K562 (cell line): Measurements from ENCODE around the gene MATN1. TPM values are rescaled to one million over a fixed set of nuclear protein-coding genes. Genes with fewer than 3 reads are reported as not detected.

Experiments used
- ATAC-seq: fragments of 200-7000 bp; cut with Tn5 transposase; 3 replicates; pipeline ENCODE4 v1.9.1; 2020; ENCODE audit warnings: moderate library complexity
- BruUV-seq: library from RNA; stranded (reverse); fragments of 400-500 nt; replicated peaks from 2 replicates; lab custom pipeline; 2021; lab: Mats Ljungman, UMichigan
- CTCF ChIA-PET: fragments of 300-600 bp; formaldehyde crosslinking; extraction: SDS; loops from one replicate; lab custom pipeline; 2021; ENCODE audit warnings: low intra/inter-chr PET ratio; lab: Yijun Ruan, JAX
- POLR2A ChIA-PET: fragments of 300-600, 350-650 bp; sonication (Branson Sonifier 250); formaldehyde crosslinking; extraction: SDS; loops from one replicate; lab custom pipeline; 2021; ENCODE audit warnings: antibody characterized with exemption, inconsistent platforms; lab: Yijun Ruan, JAX
- DNase-seq, 4 experiments: peaks; one replicate each; pipeline versions ENCODE4 v3.0.0 to v3.0.0-alpha.2; 2011 to 2018; ENCODE audit warnings: low spot score in 3 of 4, mixed read lengths in 3 of 4; ENCODE audit errors: extremely low read depth in 1 of 4
- FAIRE-seq: peaks from 2 replicates; lab custom pipeline; 2011; peaks lifted over from hg19 to GRCh38; lab: Jason Lieb, UNC
- H2AFZ ChIP-seq: 2 replicates; pipeline ENCODE4 v1.6.0; 2011; ENCODE audit warnings: low read depth, low read length, control low read depth, inconsistent platforms
- H3K27ac ChIP-seq: fragments of 200-600 bp; 3 replicates; pipeline ENCODE4 v1.8.0; 2011; ENCODE audit warnings: low read depth, mild to moderate bottlenecking, control low read depth, inconsistent platforms, low read length, moderate library complexity, mixed read lengths; ENCODE audit errors: extremely low read depth
- H3K27me3 ChIP-seq, 2 experiments: fragments of 300-600 bp in 1 of 2; 2 replicates in 1 of 2; 3 replicates in 1 of 2; pipeline versions ENCODE4 v1.6.0 to v1.8.0; 2011; ENCODE audit warnings: inconsistent platforms in 2 of 2, low read length in 2 of 2, mild to moderate bottlenecking in 1 of 2, mixed read lengths in 1 of 2, moderate library complexity in 1 of 2; ENCODE audit not compliant: control insufficient read depth in 2 of 2, insufficient read depth in 2 of 2
- H3K36me3 ChIP-seq: fragments of 300-600 bp; 3 replicates; pipeline ENCODE4 v1.8.0; 2011; ENCODE audit warnings: mild to moderate bottlenecking, low read length, inconsistent platforms; ENCODE audit not compliant: control insufficient read depth, insufficient read depth
- H3K4me1 ChIP-seq, 2 experiments: fragments of 200-600 bp in 1 of 2; replicated peaks in 1 of 2; 2 replicates in 1 of 2; 3 replicates in 1 of 2; pipeline versions ENCODE4 v1.5.1 to v1.8.0; 2011; ENCODE audit warnings: inconsistent platforms in 2 of 2, low read length in 2 of 2, mild to moderate bottlenecking in 1 of 2, mixed read lengths in 1 of 2, moderate library complexity in 1 of 2; ENCODE audit not compliant: control insufficient read depth in 2 of 2, insufficient read depth in 2 of 2
- H3K4me2 ChIP-seq: 2 replicates; pipeline ENCODE4 v1.6.1; 2011; ENCODE audit warnings: low read length, control low read depth, inconsistent platforms, mixed read lengths; ENCODE audit not compliant: insufficient read depth
- H3K4me3 ChIP-seq: fragments of 200-600 bp; sonication (generic), shearing (Covaris generic); 2 replicates; pipeline ENCODE4 v1.5.1; 2016; ENCODE audit warnings: control low read depth, inconsistent platforms
- H3K79me2 ChIP-seq: fragments of 200-600 bp; 3 replicates; pipeline ENCODE4 v1.8.0; 2011; ENCODE audit warnings: low read length, inconsistent platforms; ENCODE audit not compliant: control insufficient read depth, insufficient read depth
- H3K9ac ChIP-seq, 2 experiments: 2 replicates each; pipeline versions ENCODE4 v1.6.0 to v1.6.1; 2011; ENCODE audit warnings: low read depth in 2 of 2, low read length in 2 of 2, control low read depth in 1 of 2, inconsistent platforms in 1 of 2, mild to moderate bottlenecking in 1 of 2, mixed read lengths in 1 of 2; ENCODE audit not compliant: insufficient read depth in 1 of 2
- H3K9me1 ChIP-seq: one replicate; pipeline ENCODE4 v1.6.0; 2011; ENCODE audit warnings: inconsistent platforms, mild to moderate bottlenecking, low read length, moderate library complexity; ENCODE audit not compliant: control insufficient read depth, insufficient read depth
- H3K9me3 ChIP-seq: replicated peaks from 2 replicates; pipeline ENCODE4 v1.5.1; 2011; ENCODE audit warnings: low read depth, low read length, inconsistent platforms; ENCODE audit not compliant: control insufficient read depth, insufficient read depth
- H4K20me1 ChIP-seq: replicated peaks from 2 replicates; pipeline ENCODE4 v1.6.1; 2011; ENCODE audit warnings: low read length, inconsistent platforms, mixed read lengths; ENCODE audit not compliant: control insufficient read depth, insufficient read depth
- DPF2 ChIP-seq: fragments of 450-650 bp; IDR thresholded peaks from 2 replicates; pipeline ENCODE4 v1.6.1; 2016
- FIP1L1 ChIP-seq: fragments of 200-400 bp; formaldehyde crosslinking; IDR thresholded peaks from 2 replicates; pipeline ENCODE4 v1.6.1; 2018; ENCODE audit warnings: mild to moderate bottlenecking, low read depth, low read length; ENCODE audit not compliant: poor library complexity, severe bottlenecking
- HMG20A ChIP-seq: fragments of 450-650 bp; formaldehyde crosslinking; conservative IDR thresholded peaks from 2 replicates; pipeline ENCODE4 v1.4.0; 2020; ENCODE audit warnings: mild to moderate bottlenecking, mixed read lengths
- ZKSCAN1 ChIP-seq: fragments of 150-350 bp; IDR thresholded peaks from 2 replicates; pipeline ENCODE4 v1.6.1; 2016; ENCODE audit warnings: low read depth, low read length
- WGBS: fragments of 100-300 bp; shearing (Covaris generic); methylation state at CpG from one replicate; pipeline ENCODE4 v1.1.6; 2016; ENCODE audit warnings: low coverage, mixed read lengths; ENCODE audit not compliant: insufficient coverage; ENCODE audit errors: missing lambda C conversion rate; 5-methylcytosine and 5-hydroxymethylcytosine counted together
- in situ Hi-C: fragments of 300-500 bp; cut with MboI; formaldehyde crosslinking; loops from 4 replicates; pipeline ENCODE4 v1.15.0; 2018; ENCODE audit warnings: inconsistent platforms, mixed read lengths
- intact Hi-C: fragments of 100-400 bp; cut with micrococcal nuclease; formaldehyde crosslinking; loops from 2 replicates; pipeline ENCODE4 v1.14.2; 2022
- polyA plus RNA-seq, 8 experiments: library from polyadenylated mRNA; depleted of rRNA in 4 of 8; stranded (reverse) in 5 of 8; unstranded in 3 of 8; fragments of >200 nt; fragmentation: Nextera tagmentation in 2 of 8; fragmentation: Illumina TruSeq in 1 of 8; extraction: Ambion mirVana in 2 of 8; extraction: Trizol in 1 of 8; gene quantifications; 2 replicates each; pipeline versions ENCODE4 v1.2.1 to v1.2.3, GENCODE V29; 2011 to 2014; ENCODE audit warnings: inconsistent platforms in 1 of 8, missing spikeins in 1 of 8
- total RNA-seq, 7 experiments: library from RNA; depleted of rRNA in 6 of 7; stranded (reverse); fragments of >200 nt in 6 of 7; fragmentation: Illumina TruSeq in 2 of 7; extraction: Trizol in 2 of 7; gene quantifications; 2 replicates each; pipeline versions ENCODE4 v1.2.1 to v1.2.3, GENCODE V29; 2011 to 2021; ENCODE audit warnings: low replicate concordance in 1 of 7

Gene MATN1
- total and polyA plus RNA-seq, 9 of the 15 experiments (the other 6 are each of a cell fraction or from before 2014, with no cell fraction given) = 0.10 to 2.3 (median 1.2) TPM

GRCh38 chr1:30683699-30684098 is 39.7 kb downstream of the MATN1 start:
- WGBS = 2% methylated on average over 5 of the region's 5 CpGs
- Histone ChIP-seq H4K20me1 (0 out of 2 replicates have a peak, but pooled peaks cover 2% of the 10 kb centered on the region), H2AFZ (no peak overlapping the region), H3K9ac (no peak overlapping the region), H3K4me1 (peaks cover 0 to 8% of the 10 kb centered on the region in 2 experiments; a peak in 1 of 5 replicates), H3K4me3 (no peak overlapping the region), H3K79me2 (no peaks in the 10 kb centered on the region), H3K36me3 (no peaks in the 10 kb centered on the region), H3K4me2 (no peak overlapping the region), H3K27me3 (peaks cover 19 to 44% of the 10 kb centered on the region in 2 experiments; a peak in 4 of 5 replicates), H3K9me3 (no peaks in the 10 kb centered on the region), H3K27ac (no peak overlapping the region), H3K9me1 (no peaks in the 10 kb centered on the region)
- no TSS peak for BruUV-seq
- intact Hi-C loops = no loop called here
- ATAC-seq (no peak), DNase-seq (no peak), FAIRE-seq (no peak)
- ChIA-PET POLR2A (interaction anchor here (0.6 kb wide), 1 partner anchor 1862 kb away, joined by 3 read pairs; no protein-coding TSS in a partner anchor), CTCF (no interaction called here)
- TF ChIP-seq FIP1L1 = no peak
- TF ChIP-seq DPF2 = no peak
- in situ Hi-C loops = no loop called here

GRCh38 chr1:30682396-30683275 is 40.7 kb downstream of the MATN1 start:
- peaks cover 0 to 8% of the 10 kb centered on the region in 2 experiments; a peak in 1 of 5 replicates for H3K4me1 ChIP-seq
- BruUV-seq = no TSS peak
- in situ Hi-C loops (no loop called here), intact Hi-C loops (no loop called here)
- no peak overlapping the region for H3K9ac ChIP-seq
- no peaks in the 10 kb centered on the region for H3K79me2 ChIP-seq
- no peaks in the 10 kb centered on the region for H3K9me1 ChIP-seq
- H3K27me3 ChIP-seq = peaks cover 17 to 33% of the 10 kb centered on the region in 2 experiments; a peak in 4 of 5 replicates
- H3K9me3 ChIP-seq = no peaks in the 10 kb centered on the region
- H3K4me2 ChIP-seq = no peak overlapping the region
- ATAC-seq (no peak), FAIRE-seq (no peak), DNase-seq (no peak)
- POLR2A ChIA-PET = interaction anchor here (0.9 kb wide), 1 partner anchor 29 kb away, joined by 4 read pairs; no protein-coding TSS in a partner anchor
- WGBS = 2% methylated on average over 8 of the region's 8 CpGs
- H4K20me1 ChIP-seq = 0 out of 2 replicates have a peak, but pooled peaks cover under 1% of the 10 kb centered on the region
- no peak overlapping the region for H3K4me3 ChIP-seq
- TF ChIP-seq ZKSCAN1 (peak; percentile 36; the same call in 1 of the 2 replicates), HMG20A (CRISPR knock-in tag) (no peak)
- no peak overlapping the region for H3K27ac ChIP-seq
- no peak overlapping the region for H2AFZ ChIP-seq
- CTCF ChIA-PET = no interaction called here
- no peaks in the 10 kb centered on the region for H3K36me3 ChIP-seq
